ENCODE measurements around the gene NPHS2. TPM values are rescaled to one million over a fixed set of nuclear protein-coding genes. Genes with fewer than 3 reads are reported as not detected.

The NPHS2 gene
- total and polyA plus RNA-seq, 2 of the 13 experiments (the other 11 are each of a cell fraction or from before 2014, with no cell fraction given), result not detected

DNA sequence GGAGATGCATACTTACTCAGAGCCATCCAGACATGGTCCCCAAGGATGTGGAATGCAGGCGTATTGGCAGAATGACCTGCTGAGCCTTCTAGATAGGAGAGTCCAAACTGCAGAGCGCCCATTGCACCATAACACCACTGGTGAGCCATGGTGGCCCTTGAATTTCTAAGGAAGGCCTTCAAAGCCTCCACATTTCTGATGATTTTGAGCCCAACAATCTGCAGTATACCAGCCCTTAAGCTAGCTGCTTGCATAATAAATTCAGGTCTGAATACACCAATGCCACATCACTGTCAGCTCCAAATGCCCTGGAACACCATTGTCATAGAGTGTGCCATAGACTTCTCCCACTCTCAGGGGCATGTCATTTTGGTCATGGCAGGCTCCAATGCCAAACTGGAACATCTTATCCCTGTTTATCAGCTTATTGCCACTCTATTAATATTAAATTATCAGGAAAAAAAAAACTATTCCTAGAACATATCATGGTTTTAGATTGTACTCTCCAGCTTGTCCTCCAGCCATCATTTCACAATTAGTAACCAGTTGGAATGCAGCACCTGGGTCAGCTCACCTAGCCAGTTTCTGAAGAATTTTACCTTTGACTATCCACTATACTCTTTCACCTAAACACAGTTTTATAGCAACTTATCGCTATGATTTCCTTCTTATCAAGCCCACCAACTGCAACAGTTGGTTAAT lies 26.9 kb downstream of the NPHS2 start:
- Histone ChIP-seq H3K9me3 (ENCODE audit: low read length) (no peaks in the 10 kb centered on the region), H3K27ac (ENCODE audit: extremely low read length, insufficient read depth, low read length) (no peak overlapping the region), H3K4me2 (ENCODE audit: low read depth, low read length) (no peak overlapping the region), H3K27me3 (ENCODE audit: control insufficient read depth in 1 of 2, insufficient read depth in 2 of 2, low read length in 2 of 2) (0 out of 5 replicates have a peak, but pooled peaks cover 0 to 5% of the 10 kb centered on the region in 2 experiments), H3K4me3 (replicated peaks in 1 of 3; ENCODE audit: insufficient read depth in 1 of 3, low read depth in 2 of 3, low read length in 3 of 3) (no peak overlapping the region), H3K4me1 (ENCODE audit: insufficient read depth, low read length) (no peaks in the 10 kb centered on the region), H4K20me1 (ENCODE audit: insufficient read depth, low read length) (no peaks in the 10 kb centered on the region), H3K36me3 (replicated peaks in 1 of 2; ENCODE audit: control insufficient read depth in 1 of 2, insufficient read depth in 2 of 2, low read length in 2 of 2) (no peaks in the 10 kb centered on the region), H2AFZ (ENCODE audit: low read length) (no peak overlapping the region), H3K79me2 (ENCODE audit: insufficient read depth, low read length) (no peaks in the 10 kb centered on the region), H3K9ac (ENCODE audit: insufficient read depth, low read depth, low read length) (no peak overlapping the region)
- DNase-seq (ENCODE audit: low spot score) (no peak), ATAC-seq (no peak), FAIRE-seq (no peak)
- 30% methylated on average over 2 of the region's 3 CpGs for WGBS (ENCODE audit: low lambda C conversion rate)
- ChIA-PET CTCF (ENCODE audit: low intra/inter-chr PET ratio, low total read pairs) (no interaction called here), POLR2A (no interaction called here)
- no peak for TF ChIP-seq RXRB (CRISPR knock-in tag; IDR thresholded peaks at IDR 0.05; ENCODE audit: borderline replicate concordance)
- in situ Hi-C loops (cut with HindIII; ENCODE audit: extremely low pct_ligation_motif_present, low pct_unique_long_range_greater_than_20kb), result no loop called here
- no TSS peak for BruUV-seq (replicated peaks)
- intact Hi-C loops (cut with micrococcal nuclease; ENCODE audit: unreplicated experiment), result no loop called here

DNA sequence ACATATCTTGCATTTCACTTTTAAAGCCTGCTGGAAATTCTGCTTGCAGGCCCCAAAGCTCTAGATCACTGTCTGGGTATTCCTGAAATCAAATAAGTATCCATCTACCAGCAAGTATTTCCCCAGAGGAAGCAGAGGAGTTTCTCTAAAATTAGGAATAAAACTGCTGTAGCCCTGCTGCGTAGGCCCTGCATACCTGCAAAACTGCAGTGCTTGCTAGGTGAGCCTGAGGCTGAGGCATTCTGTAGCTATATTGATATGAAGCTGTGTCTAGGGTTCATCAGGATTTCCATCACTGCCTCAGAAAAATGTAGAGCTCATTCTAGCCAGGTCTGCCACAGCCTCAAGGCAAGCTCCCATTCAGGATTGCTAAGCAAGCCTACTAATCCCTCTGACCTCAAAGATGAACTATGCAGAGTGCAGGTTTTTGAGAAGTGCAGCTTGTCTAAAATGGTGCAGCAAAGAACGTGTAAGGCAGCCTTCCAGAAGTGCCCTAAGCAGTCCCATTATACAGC lies 28.7 kb downstream of the NPHS2 start:
- ChIA-PET CTCF (ENCODE audit: low intra/inter-chr PET ratio, low total read pairs) (no interaction called here), POLR2A (no interaction called here)
- no peak for TF ChIP-seq NR2F2 (IDR thresholded peaks at IDR 0.05; ENCODE audit: borderline replicate concordance, low read depth)
- TF ChIP-seq SP4 (CRISPR knock-in tag; IDR thresholded peaks at IDR 0.05), result no peak
- no peak for TF ChIP-seq ZFYVE20 (CRISPR knock-in tag; IDR thresholded peaks at IDR 0.05; ENCODE audit: borderline replicate concordance, low read depth)
- TF ChIP-seq, protein P1, sequence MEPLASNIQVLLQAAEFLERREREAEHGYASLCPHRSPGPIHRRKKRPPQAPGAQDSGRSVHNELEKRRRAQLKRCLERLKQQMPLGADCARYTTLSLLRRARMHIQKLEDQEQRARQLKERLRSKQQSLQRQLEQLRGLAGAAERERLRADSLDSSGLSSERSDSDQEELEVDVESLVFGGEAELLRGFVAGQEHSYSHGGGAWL (CRISPR knock-in tag; IDR thresholded peaks at IDR 0.05), result no peak
- TF ChIP-seq ZMAT3 (CRISPR knock-in tag; conservative IDR thresholded peaks at IDR 0.05), result no peak
- no peak for TF ChIP-seq PHF21A (CRISPR knock-in tag; IDR thresholded peaks at IDR 0.05)
- TF ChIP-seq, protein P2, sequence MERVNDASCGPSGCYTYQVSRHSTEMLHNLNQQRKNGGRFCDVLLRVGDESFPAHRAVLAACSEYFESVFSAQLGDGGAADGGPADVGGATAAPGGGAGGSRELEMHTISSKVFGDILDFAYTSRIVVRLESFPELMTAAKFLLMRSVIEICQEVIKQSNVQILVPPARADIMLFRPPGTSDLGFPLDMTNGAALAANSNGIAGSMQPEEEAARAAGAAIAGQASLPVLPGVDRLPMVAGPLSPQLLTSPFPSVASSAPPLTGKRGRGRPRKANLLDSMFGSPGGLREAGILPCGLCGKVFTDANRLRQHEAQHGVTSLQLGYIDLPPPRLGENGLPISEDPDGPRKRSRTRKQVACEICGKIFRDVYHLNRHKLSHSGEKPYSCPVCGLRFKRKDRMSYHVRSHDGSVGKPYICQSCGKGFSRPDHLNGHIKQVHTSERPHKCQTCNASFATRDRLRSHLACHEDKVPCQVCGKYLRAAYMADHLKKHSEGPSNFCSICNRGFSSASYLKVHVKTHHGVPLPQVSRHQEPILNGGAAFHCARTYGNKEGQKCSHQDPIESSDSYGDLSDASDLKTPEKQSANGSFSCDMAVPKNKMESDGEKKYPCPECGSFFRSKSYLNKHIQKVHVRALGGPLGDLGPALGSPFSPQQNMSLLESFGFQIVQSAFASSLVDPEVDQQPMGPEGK (CRISPR knock-in tag; IDR thresholded peaks at IDR 0.05), result no peak
- no peak for TF ChIP-seq AGO2 (optimal IDR thresholded peaks at IDR 0.05; ENCODE audit: low read depth, low read length)
- no peak for TF ChIP-seq HDAC2 (CRISPR knock-in tag; IDR thresholded peaks at IDR 0.05)
- TF ChIP-seq NKX3-1 (CRISPR knock-in tag; IDR thresholded peaks at IDR 0.05), result no peak
- TF ChIP-seq ZNF337 (CRISPR knock-in tag; IDR thresholded peaks at IDR 0.05; ENCODE audit: borderline replicate concordance, low read depth), result no peak
- TF ChIP-seq KDM4B (CRISPR knock-in tag; IDR thresholded peaks at IDR 0.05), result no peak
- TF ChIP-seq ZIK1 (CRISPR knock-in tag; IDR thresholded peaks at IDR 0.05; ENCODE audit: borderline replicate concordance, low read depth), result no peak
- TF ChIP-seq, protein P3, sequence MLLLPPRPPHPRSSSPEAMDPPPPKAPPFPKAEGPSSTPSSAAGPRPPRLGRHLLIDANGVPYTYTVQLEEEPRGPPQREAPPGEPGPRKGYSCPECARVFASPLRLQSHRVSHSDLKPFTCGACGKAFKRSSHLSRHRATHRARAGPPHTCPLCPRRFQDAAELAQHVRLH (CRISPR knock-in tag; IDR thresholded peaks at IDR 0.05; ENCODE audit: borderline replicate concordance, low read depth), result no peak
- no peak for TF ChIP-seq MIXL1 (CRISPR knock-in tag; IDR thresholded peaks at IDR 0.05)
- no peak for TF ChIP-seq KAT7 (CRISPR knock-in tag; IDR thresholded peaks at IDR 0.05; ENCODE audit: borderline replicate concordance)
- no peak for TF ChIP-seq TAF1 (CRISPR knock-in tag; IDR thresholded peaks at IDR 0.05)

More for the DNA sequence above, 28.7 kb downstream of the NPHS2 start:
- Histone ChIP-seq H3K4me3 (replicated peaks in 1 of 3; ENCODE audit: insufficient read depth in 1 of 3, low read depth in 2 of 3, low read length in 3 of 3) (no peak overlapping the region), H3K27me3 (ENCODE audit: control insufficient read depth in 1 of 2, insufficient read depth in 2 of 2, low read length in 2 of 2) (0 out of 5 replicates have a peak, but pooled peaks cover 0 to 12% of the 10 kb centered on the region in 2 experiments), H3K9me3 (ENCODE audit: low read length) (no peaks in the 10 kb centered on the region), H3K79me2 (ENCODE audit: insufficient read depth, low read length) (no peaks in the 10 kb centered on the region), H3K4me1 (ENCODE audit: insufficient read depth, low read length) (no peaks in the 10 kb centered on the region), H3K36me3 (replicated peaks in 1 of 2; ENCODE audit: control insufficient read depth in 1 of 2, insufficient read depth in 2 of 2, low read length in 2 of 2) (no peaks in the 10 kb centered on the region), H3K4me2 (ENCODE audit: low read depth, low read length) (no peak overlapping the region), H4K20me1 (ENCODE audit: insufficient read depth, low read length) (no peaks in the 10 kb centered on the region), H3K9ac (ENCODE audit: insufficient read depth, low read depth, low read length) (no peak overlapping the region), H3K27ac (ENCODE audit: extremely low read length, insufficient read depth, low read length) (no peak overlapping the region), H2AFZ (ENCODE audit: low read length) (no peak overlapping the region)
- ATAC-seq, result no peak
- 22% methylated on average over 2 of the region's 2 CpGs for WGBS (ENCODE audit: low lambda C conversion rate)
- no peak for DNase-seq (ENCODE audit: low spot score)
- FAIRE-seq, result no peak
- in situ Hi-C loops (cut with HindIII; ENCODE audit: extremely low pct_ligation_motif_present, low pct_unique_long_range_greater_than_20kb) (no loop called here), intact Hi-C loops (cut with micrococcal nuclease; ENCODE audit: unreplicated experiment) (no loop called here)
- no TSS peak for BruUV-seq (replicated peaks)

All from HepG2 (cell line).